NB4 (cell line): Measurements from ENCODE around the gene IL3.

ENCODE experiments used
- MYC ChIP-seq: IDR thresholded peaks from 2 replicates; pipeline ENCODE4 v1.6.1; 2011; ENCODE audit warnings: low read depth, low read length
- POLR2A ChIP-seq: IDR thresholded peaks from 2 replicates; pipeline ENCODE4 v1.6.1; 2011; ENCODE audit warnings: mild to moderate bottlenecking; ENCODE audit not compliant: insufficient read length; ENCODE audit errors: extremely low read depth
- TF ChIP-seq, protein P1 (sequence below): IDR thresholded peaks from one replicate; pipeline ENCODE4 v1.5.1; 2012; ENCODE audit warnings: low read depth, low read length

DNA sequence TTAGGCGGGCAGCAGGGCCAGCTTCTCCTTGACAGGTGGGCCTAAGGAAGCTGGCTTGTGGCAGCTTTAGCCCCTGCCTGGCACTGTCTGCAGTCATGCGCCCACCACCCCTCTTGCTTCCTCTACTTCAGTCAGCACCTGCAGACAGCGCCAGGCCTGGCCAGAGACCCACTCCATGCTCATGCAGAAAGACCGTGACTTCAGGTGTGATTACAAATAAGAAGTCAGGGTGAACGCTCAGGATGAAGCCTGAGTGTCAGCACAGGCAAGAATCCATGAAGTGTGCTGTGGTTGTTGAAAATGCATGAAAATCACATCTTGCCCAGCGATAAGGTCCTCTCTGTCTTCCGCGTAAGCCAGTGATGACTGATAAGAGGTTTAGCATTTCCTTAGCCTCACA is 16.5 kb downstream of the IL3 start:
- TF ChIP-seq, protein P1, sequence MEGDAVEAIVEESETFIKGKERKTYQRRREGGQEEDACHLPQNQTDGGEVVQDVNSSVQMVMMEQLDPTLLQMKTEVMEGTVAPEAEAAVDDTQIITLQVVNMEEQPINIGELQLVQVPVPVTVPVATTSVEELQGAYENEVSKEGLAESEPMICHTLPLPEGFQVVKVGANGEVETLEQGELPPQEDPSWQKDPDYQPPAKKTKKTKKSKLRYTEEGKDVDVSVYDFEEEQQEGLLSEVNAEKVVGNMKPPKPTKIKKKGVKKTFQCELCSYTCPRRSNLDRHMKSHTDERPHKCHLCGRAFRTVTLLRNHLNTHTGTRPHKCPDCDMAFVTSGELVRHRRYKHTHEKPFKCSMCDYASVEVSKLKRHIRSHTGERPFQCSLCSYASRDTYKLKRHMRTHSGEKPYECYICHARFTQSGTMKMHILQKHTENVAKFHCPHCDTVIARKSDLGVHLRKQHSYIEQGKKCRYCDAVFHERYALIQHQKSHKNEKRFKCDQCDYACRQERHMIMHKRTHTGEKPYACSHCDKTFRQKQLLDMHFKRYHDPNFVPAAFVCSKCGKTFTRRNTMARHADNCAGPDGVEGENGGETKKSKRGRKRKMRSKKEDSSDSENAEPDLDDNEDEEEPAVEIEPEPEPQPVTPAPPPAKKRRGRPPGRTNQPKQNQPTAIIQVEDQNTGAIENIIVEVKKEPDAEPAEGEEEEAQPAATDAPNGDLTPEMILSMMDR: no peak
- no peak for TF ChIP-seq POLR2A
- no peak for TF ChIP-seq MYC
